GM18858 (cell line): ENCODE measurements around the gene HERPUD1.
A peak's percentile ranks its signal among the peaks of the same experiment; 100 is the strongest.
"Not testable (repeated sequence)": the region's sequence is repeated elsewhere in the genome, so short reads cannot be mapped to it uniquely, and the experiment has no call there.

Experiments used
- ATAC-seq: cut with Tn5 transposase; IDR thresholded peaks from one replicate; pipeline ENCODE4 v1.9.1; 2021; ENCODE audit not compliant: unreplicated experiment

HERPUD1 gene

GRCh38 chr16:56977823-56978430 is 46.0 kb downstream of the HERPUD1 start:
- ATAC-seq = no peak

- ATAC-seq = no peak
Measured at GRCh38 chr16:56980201-56980535, 48.2 kb downstream of the HERPUD1 start.

GRCh38 chr16:56980792-56981724 is 49.1 kb downstream of the HERPUD1 start:
- ATAC-seq = peak; percentile 39

GRCh38 chr16:56981729-56982271 is 49.9 kb downstream of the HERPUD1 start:
- no peak for ATAC-seq

GRCh38 chr16:56982695-56983094 is 50.8 kb downstream of the HERPUD1 start:
- ATAC-seq = no peak

- no peak for ATAC-seq
Measured at GRCh38 chr16:56983211-56983751, 51.3 kb downstream of the HERPUD1 start.

- no peak for ATAC-seq
Measured at GRCh38 chr16:56984639-56985038, 52.7 kb downstream of the HERPUD1 start.

- ATAC-seq = no peak
Measured at GRCh38 chr16:56985288-56985961, 53.5 kb downstream of the HERPUD1 start.

- ATAC-seq = no peak
Measured at GRCh38 chr16:56985962-56986360, 54.0 kb downstream of the HERPUD1 start.

- no peak for ATAC-seq
Measured at GRCh38 chr16:56986361-56986760, 54.4 kb downstream of the HERPUD1 start.

- not testable (repeated sequence) for ATAC-seq
Measured at GRCh38 chr16:56986908-56987307, 55.0 kb downstream of the HERPUD1 start.

- no peak for ATAC-seq
Measured at GRCh38 chr16:56987692-56988091, 55.8 kb downstream of the HERPUD1 start.

GRCh38 chr16:56988161-56988947 is 56.4 kb downstream of the HERPUD1 start:
- no peak for ATAC-seq

- ATAC-seq = peak; percentile 70
Measured at GRCh38 chr16:56988948-56989945, 57.3 kb downstream of the HERPUD1 start, which contains the start of gene NLRC5. Gene NLRC5, plus strand, starts transcription at chr16:56989557. Its CDS starts 31,156 bp downstream, at chr16:57020713.

- no peak for ATAC-seq
Measured at GRCh38 chr16:56989988-56990387, 58.0 kb downstream of the HERPUD1 start.

- ATAC-seq = no peak
Measured at GRCh38 chr16:56990407-56991286, 58.7 kb downstream of the HERPUD1 start.

GRCh38 chr16:56992431-56992830 is 60.5 kb downstream of the HERPUD1 start:
- ATAC-seq = not testable (repeated sequence)

- ATAC-seq = no peak
Measured at GRCh38 chr16:56993204-56993603, 61.3 kb downstream of the HERPUD1 start.
